Osteocyte (in vitro differentiated cells): ENCODE measurements around the gene SOS1. TPM values are rescaled to one million over a fixed set of nuclear protein-coding genes. Genes with fewer than 3 reads are reported as not detected.

Experiments
- DNase-seq: peaks from one replicate; pipeline ENCODE4 v3.0.0; 2021; ENCODE audit warnings: mixed read lengths; ENCODE audit not compliant: unreplicated experiment; ENCODE audit errors: extremely low spot score
- H3K27ac Mint-ChIP-seq: one replicate; pipeline ENCODE4 v1.8.0; 2021; ENCODE audit warnings: mild to moderate bottlenecking, mixed read lengths; ENCODE audit not compliant: unreplicated experiment
- H3K27me3 Mint-ChIP-seq: one replicate; pipeline ENCODE4 v1.8.0; 2021; ENCODE audit warnings: mixed read lengths; ENCODE audit not compliant: unreplicated experiment
- H3K36me3 Mint-ChIP-seq: one replicate; pipeline ENCODE4 v1.8.0; 2021; ENCODE audit warnings: mixed read lengths; ENCODE audit not compliant: unreplicated experiment
- H3K4me1 Mint-ChIP-seq: one replicate; pipeline ENCODE4 v1.8.0; 2021; ENCODE audit warnings: mixed read lengths; ENCODE audit not compliant: unreplicated experiment
- H3K4me3 Mint-ChIP-seq: one replicate; pipeline ENCODE4 v1.8.0; 2021; ENCODE audit warnings: mild to moderate bottlenecking, moderate library complexity, mixed read lengths; ENCODE audit not compliant: unreplicated experiment
- H3K9me3 Mint-ChIP-seq: one replicate; pipeline ENCODE4 v1.8.0; 2021; ENCODE audit warnings: mixed read lengths; ENCODE audit not compliant: unreplicated experiment
- total RNA-seq: library from RNA; stranded (reverse); gene quantifications from 2 replicates; pipeline ENCODE4 v1.2.1, GENCODE V29; 2021
- TF ChIP-seq, protein P1 (sequence below): fragments of 200-600 bp; sonication (generic); IDR thresholded peaks from 2 replicates; pipeline ENCODE4 v1.5.0; 2021; ENCODE audit warnings: antibody characterized with exemption, mild to moderate bottlenecking, moderate library complexity

Gene SOS1
- total RNA-seq, 1 donor from 2014 or later = 35.6 TPM

DNA sequence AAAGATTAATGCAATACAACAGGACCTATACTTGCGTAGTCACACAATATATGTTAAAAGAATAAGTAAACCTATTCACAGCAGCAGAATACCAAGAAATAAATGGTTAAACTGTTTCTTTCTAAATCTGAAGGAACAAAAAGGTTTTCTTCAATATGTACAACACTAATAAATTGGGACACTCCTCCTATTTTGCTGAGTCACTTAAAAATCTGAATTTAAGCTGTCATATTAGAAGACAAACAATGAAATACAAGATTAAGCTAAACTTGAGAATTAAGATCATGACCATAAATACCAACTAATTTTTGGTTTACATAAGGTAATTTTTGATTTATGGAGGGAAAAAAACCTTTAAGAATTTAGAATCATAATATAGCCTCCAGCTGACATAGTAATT lies 138.4 kb downstream of the SOS1 start:
- Mint-ChIP-seq H3K4me3 (no peak overlapping the region), H3K9me3 (no peaks in the 10 kb centered on the region), H3K27me3 (no peaks in the 10 kb centered on the region), H3K4me1 (peaks cover 2% of the 10 kb centered on the region), H3K36me3 (peaks cover 37% of the 10 kb centered on the region), H3K27ac (no peak overlapping the region)
- no peak for DNase-seq
- TF ChIP-seq, protein P1, sequence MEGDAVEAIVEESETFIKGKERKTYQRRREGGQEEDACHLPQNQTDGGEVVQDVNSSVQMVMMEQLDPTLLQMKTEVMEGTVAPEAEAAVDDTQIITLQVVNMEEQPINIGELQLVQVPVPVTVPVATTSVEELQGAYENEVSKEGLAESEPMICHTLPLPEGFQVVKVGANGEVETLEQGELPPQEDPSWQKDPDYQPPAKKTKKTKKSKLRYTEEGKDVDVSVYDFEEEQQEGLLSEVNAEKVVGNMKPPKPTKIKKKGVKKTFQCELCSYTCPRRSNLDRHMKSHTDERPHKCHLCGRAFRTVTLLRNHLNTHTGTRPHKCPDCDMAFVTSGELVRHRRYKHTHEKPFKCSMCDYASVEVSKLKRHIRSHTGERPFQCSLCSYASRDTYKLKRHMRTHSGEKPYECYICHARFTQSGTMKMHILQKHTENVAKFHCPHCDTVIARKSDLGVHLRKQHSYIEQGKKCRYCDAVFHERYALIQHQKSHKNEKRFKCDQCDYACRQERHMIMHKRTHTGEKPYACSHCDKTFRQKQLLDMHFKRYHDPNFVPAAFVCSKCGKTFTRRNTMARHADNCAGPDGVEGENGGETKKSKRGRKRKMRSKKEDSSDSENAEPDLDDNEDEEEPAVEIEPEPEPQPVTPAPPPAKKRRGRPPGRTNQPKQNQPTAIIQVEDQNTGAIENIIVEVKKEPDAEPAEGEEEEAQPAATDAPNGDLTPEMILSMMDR = no peak

DNA sequence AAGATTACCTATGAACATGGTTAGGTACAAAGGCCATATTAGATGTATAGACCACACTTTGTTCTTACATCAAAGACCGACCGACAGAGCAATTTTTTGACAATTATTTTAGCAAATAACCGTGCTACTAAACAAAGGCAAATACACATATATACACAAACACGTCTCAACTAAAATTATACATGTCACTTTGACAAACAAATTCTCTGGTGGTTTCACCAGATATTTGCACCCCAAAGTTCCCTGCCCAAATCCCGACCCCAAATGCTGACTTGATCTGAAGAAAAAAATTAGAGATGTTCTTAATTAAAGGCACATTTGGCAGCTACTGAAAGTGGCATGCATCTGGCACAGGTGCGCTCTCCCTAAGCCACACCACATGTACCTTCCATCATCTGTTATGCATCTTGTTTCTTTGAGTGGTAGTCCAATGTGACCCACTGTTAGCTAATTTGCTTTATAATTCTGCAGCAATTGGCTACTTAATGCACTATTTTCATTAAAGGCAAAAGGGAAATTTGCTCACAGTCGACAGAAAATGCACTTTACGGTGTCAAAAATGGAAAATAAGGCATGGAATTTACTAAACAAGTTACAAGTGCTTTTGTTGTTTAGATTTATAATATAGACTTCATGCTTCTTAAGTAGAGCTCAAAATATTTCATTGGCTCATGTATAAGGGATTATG lies 139.0 kb downstream of the SOS1 start:
- peaks cover 2% of the 10 kb centered on the region for H3K4me1 Mint-ChIP-seq
- DNase-seq = no peak
- H3K36me3 Mint-ChIP-seq = peaks cover 32% of the 10 kb centered on the region
- no peaks in the 10 kb centered on the region for H3K27me3 Mint-ChIP-seq
- H3K27ac Mint-ChIP-seq = no peak overlapping the region
- H3K4me3 Mint-ChIP-seq = no peak overlapping the region
- TF ChIP-seq, protein P1 = no peak
- no peaks in the 10 kb centered on the region for H3K9me3 Mint-ChIP-seq

GRCh38 chr2:38981003-38981669 lies 139.7 kb downstream of the SOS1 start:
- Mint-ChIP-seq H3K27ac (no peak overlapping the region), H3K27me3 (no peaks in the 10 kb centered on the region), H3K4me3 (no peak overlapping the region), H3K36me3 (peaks cover 30% of the 10 kb centered on the region), H3K4me1 (peaks cover 2% of the 10 kb centered on the region), H3K9me3 (no peaks in the 10 kb centered on the region)
- no peak for DNase-seq
- TF ChIP-seq, protein P1 = no peak

DNA sequence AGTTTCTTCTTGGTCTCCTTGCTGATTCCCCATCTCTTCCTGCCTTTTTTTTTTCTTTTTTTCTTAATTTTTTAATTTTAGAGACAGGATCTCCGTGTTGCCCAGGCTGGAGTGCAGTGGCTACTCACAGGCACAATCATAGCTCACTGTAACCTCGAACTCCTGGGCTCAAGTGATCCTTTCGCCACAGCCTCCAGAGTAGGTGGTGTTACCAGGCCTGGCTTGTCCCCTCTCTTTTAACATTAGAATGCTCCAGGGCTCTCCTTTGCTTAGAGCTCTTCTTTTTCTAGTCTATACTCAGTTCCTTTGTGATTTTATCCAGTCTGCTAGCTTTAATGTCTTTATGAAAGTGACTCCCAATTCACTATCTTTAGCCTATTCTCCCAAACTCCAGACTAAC lies 141.9 kb downstream of the SOS1 start:
- Mint-ChIP-seq H3K27ac (no peak overlapping the region), H3K9me3 (no peaks in the 10 kb centered on the region), H3K36me3 (peaks cover 16% of the 10 kb centered on the region), H3K4me3 (no peak overlapping the region), H3K4me1 (peaks cover 2% of the 10 kb centered on the region), H3K27me3 (no peaks in the 10 kb centered on the region)
- TF ChIP-seq, protein P1 = no peak
- no peak for DNase-seq

- Mint-ChIP-seq H3K4me3 (no peak overlapping the region), H3K9me3 (no peaks in the 10 kb centered on the region), H3K4me1 (peaks cover 2% of the 10 kb centered on the region), H3K27me3 (no peaks in the 10 kb centered on the region), H3K27ac (no peak overlapping the region), H3K36me3 (peaks cover 12% of the 10 kb centered on the region)
- TF ChIP-seq, protein P1 = no peak
- no peak for DNase-seq
Measured at GRCh38 chr2:38978296-38978903, 142.5 kb downstream of the SOS1 start.
